GM12801 (cell line): ENCODE measurements around the gene HEATR3.

ENCODE experiments used
- TF ChIP-seq, protein P1 (sequence below): IDR thresholded peaks from one replicate; pipeline ENCODE4 v1.5.1; 2011; ENCODE audit warnings: control low read depth; ENCODE audit not compliant: insufficient read length; ENCODE audit errors: extremely low read depth

HEATR3 gene

GRCh38 chr16:50040018-50040417 lies 25.8 kb upstream of the HEATR3 start:
- TF ChIP-seq, protein P1, sequence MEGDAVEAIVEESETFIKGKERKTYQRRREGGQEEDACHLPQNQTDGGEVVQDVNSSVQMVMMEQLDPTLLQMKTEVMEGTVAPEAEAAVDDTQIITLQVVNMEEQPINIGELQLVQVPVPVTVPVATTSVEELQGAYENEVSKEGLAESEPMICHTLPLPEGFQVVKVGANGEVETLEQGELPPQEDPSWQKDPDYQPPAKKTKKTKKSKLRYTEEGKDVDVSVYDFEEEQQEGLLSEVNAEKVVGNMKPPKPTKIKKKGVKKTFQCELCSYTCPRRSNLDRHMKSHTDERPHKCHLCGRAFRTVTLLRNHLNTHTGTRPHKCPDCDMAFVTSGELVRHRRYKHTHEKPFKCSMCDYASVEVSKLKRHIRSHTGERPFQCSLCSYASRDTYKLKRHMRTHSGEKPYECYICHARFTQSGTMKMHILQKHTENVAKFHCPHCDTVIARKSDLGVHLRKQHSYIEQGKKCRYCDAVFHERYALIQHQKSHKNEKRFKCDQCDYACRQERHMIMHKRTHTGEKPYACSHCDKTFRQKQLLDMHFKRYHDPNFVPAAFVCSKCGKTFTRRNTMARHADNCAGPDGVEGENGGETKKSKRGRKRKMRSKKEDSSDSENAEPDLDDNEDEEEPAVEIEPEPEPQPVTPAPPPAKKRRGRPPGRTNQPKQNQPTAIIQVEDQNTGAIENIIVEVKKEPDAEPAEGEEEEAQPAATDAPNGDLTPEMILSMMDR, result no peak

DNA sequence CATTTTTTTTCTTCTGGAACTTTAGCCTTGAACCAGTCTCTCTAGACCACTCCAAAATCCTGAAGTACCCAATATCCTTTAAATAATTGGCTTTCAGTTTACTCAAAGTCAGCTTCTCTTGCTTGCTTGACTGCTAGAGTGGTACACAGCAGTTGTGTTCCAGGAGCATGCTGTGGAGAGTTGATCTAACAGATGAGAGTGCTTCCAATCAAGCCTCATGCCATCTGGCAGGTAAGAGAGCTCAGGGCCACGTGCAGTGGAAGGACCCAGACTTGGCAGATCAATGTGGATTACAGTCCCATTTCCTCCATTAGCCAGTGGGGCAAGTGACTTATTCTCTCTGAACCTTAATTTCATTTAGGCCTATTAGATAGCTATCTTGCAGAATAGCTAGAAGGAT lies 25.1 kb upstream of the HEATR3 start:
- TF ChIP-seq, protein P1, result no peak

- TF ChIP-seq, protein P1, result no peak
Measured at GRCh38 chr16:50043358-50043757, 22.4 kb upstream of the HEATR3 start.

DNA sequence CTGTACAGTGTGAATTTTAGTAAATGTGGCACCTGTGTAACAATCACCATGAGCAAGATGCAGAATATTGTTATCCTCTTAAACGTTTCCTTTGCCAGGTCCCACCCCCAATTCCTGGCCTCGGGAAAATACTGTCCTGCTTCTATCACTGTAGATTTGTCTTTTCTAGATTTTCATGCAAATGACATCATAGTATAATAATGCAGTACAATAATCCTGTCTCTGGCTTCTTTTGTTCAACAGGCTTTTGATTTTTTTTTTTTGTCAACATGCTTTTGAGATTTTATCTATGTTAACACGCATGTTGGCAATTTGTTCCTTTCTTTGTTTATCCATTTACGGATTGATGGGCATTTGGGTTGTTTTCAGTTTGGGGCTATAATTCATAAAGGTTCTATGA lies 20.4 kb upstream of the HEATR3 start:
- TF ChIP-seq, protein P1, result no peak

DNA sequence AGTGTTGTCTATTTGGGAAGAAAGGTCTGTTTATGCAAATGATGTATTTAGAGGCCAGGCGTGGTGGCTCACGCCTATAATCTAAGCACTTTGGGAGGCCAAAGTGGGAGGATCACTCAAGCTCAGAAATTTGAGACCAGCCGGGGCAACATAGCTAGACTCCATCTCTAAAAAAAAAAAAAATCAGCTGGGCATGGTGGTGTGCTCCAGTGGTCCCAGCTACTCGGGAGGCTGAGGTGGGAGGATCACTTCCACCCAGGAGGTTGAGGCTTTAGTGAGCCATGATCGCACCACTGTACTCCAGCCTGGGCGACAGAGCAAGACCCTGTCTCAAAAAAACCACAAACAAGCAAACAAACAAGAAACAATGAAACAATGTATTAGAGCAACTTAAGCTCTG lies 18.9 kb upstream of the HEATR3 start:
- TF ChIP-seq, protein P1, result no peak

DNA sequence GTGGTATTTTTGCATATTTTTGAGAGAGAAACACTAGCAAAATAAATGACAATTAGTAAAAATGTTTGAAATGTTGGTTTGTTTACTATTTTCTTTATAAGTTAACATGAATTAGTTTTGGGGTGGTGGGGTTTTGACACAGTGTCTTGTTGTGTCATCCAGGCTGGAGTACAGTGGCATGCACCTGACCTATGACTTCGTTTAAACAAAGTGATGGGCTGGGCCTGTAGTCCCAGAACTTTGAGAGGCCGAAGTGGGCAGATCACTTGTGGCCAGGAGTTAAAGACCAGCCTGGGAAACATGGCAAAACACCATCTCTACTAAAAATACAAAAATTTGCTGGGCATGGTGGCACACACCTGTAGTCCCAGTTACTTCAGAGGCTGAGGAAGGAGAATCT lies 17.9 kb upstream of the HEATR3 start:
- TF ChIP-seq, protein P1, result no peak

- TF ChIP-seq, protein P1, result no peak
Measured at GRCh38 chr16:50050802-50051201, 15.0 kb upstream of the HEATR3 start.

GRCh38 chr16:50056226-50056625 lies 9.5 kb upstream of the HEATR3 start:
- TF ChIP-seq, protein P1, result no peak
